ENCODE measurements around the gene DMXL2.
A peak's percentile ranks its signal among the peaks of the same experiment; 100 is the strongest.

- TF ChIP-seq CTCF (IDR thresholded peaks at IDR 0.05; ENCODE audit: insufficient read depth, low read length): peak; percentile 55
- no peak for TF ChIP-seq REST (IDR thresholded peaks at IDR 0.05; ENCODE audit: insufficient replicate concordance, low read depth)
- no peak for TF ChIP-seq POLR2AphosphoS5 (IDR thresholded peaks at IDR 0.05; ENCODE audit: low read depth)
- no peak for TF ChIP-seq SPI1 (IDR thresholded peaks at IDR 0.05; ENCODE audit: borderline replicate concordance, low read depth)
- TF ChIP-seq GABPA (IDR thresholded peaks at IDR 0.05; ENCODE audit: low read depth): no peak
Observed at GRCh38 chr15:51649659-51650521, 27.3 kb upstream of the DMXL2 start.
